ENCODE results near the gene ADAM22. TPM values are rescaled to one million over a fixed set of nuclear protein-coding genes. Genes with fewer than 3 reads are reported as not detected.
"Not testable (repeated sequence)": the region's sequence is repeated elsewhere in the genome, so short reads cannot be mapped to it uniquely, and the experiment has no call there.

The ADAM22 gene
- total RNA-seq, 1 experiment from 2014 or later = 10.0 TPM

DNA sequence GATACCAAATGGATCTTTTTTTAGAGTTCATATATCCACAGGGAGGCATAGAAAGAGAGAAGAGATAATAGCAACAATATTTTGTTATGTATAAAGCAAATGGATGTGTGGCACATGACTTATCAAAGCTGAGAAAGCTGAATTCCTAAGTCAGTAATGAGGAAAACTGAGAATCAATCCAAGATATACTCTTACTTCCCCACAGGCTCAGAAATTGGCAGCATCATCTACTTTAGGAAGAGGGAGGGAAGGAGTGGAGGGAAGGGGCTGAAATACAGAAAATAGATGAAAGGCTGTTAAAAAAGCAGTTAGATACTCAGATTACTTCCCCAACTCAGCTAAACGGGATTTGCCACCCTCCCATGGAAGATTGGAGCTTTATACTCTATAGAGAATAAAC is 222.3 kb downstream of the ADAM22 start:
- no peak overlapping the region for H3K4me2 ChIP-seq (ENCODE audit: low read length)
- H3K9me3 ChIP-seq (ENCODE audit: control insufficient read depth in 1 of 2, insufficient read depth in 1 of 2, low read depth in 1 of 2, low read length in 2 of 2) = 0 out of 4 replicates have a peak, but pooled peaks cover 0 to 5% of the 10 kb centered on the region in 2 experiments
- TF ChIP-seq JUND (IDR thresholded peaks at IDR 0.05) = no peak
- TF ChIP-seq EZH2phosphoT487 (IDR thresholded peaks at IDR 0.05; ENCODE audit: borderline replicate concordance) = no peak
- TF ChIP-seq SRF (IDR thresholded peaks at IDR 0.05; ENCODE audit: low read depth) = no peak
- TF ChIP-seq RAD21 (IDR thresholded peaks at IDR 0.05; ENCODE audit: low read depth) = no peak
- no peak for TF ChIP-seq EZH2 (IDR thresholded peaks at IDR 0.05)
- TF ChIP-seq TCF7L2 (IDR thresholded peaks at IDR 0.05; ENCODE audit: borderline replicate concordance, extremely low read depth, insufficient read depth, insufficient read length) = no peak
- no peak for TF ChIP-seq YY1 (IDR thresholded peaks at IDR 0.05; ENCODE audit: extremely low read depth, insufficient replicate concordance, low read depth, low read length)
- TF ChIP-seq, protein P1, sequence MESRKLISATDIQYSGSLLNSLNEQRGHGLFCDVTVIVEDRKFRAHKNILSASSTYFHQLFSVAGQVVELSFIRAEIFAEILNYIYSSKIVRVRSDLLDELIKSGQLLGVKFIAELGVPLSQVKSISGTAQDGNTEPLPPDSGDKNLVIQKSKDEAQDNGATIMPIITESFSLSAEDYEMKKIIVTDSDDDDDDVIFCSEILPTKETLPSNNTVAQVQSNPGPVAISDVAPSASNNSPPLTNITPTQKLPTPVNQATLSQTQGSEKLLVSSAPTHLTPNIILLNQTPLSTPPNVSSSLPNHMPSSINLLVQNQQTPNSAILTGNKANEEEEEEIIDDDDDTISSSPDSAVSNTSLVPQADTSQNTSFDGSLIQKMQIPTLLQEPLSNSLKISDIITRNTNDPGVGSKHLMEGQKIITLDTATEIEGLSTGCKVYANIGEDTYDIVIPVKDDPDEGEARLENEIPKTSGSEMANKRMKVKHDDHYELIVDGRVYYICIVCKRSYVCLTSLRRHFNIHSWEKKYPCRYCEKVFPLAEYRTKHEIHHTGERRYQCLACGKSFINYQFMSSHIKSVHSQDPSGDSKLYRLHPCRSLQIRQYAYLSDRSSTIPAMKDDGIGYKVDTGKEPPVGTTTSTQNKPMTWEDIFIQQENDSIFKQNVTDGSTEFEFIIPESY (IDR thresholded peaks at IDR 0.05; ENCODE audit: extremely low read depth, insufficient replicate concordance, low read length) = no peak
- TF ChIP-seq, protein P2, sequence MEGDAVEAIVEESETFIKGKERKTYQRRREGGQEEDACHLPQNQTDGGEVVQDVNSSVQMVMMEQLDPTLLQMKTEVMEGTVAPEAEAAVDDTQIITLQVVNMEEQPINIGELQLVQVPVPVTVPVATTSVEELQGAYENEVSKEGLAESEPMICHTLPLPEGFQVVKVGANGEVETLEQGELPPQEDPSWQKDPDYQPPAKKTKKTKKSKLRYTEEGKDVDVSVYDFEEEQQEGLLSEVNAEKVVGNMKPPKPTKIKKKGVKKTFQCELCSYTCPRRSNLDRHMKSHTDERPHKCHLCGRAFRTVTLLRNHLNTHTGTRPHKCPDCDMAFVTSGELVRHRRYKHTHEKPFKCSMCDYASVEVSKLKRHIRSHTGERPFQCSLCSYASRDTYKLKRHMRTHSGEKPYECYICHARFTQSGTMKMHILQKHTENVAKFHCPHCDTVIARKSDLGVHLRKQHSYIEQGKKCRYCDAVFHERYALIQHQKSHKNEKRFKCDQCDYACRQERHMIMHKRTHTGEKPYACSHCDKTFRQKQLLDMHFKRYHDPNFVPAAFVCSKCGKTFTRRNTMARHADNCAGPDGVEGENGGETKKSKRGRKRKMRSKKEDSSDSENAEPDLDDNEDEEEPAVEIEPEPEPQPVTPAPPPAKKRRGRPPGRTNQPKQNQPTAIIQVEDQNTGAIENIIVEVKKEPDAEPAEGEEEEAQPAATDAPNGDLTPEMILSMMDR (IDR thresholded peaks at IDR 0.05 in 2 of 3, conservative IDR thresholded peaks at IDR 0.05 in 1 of 3; ENCODE audit: borderline replicate concordance in 1 of 3, insufficient read depth in 1 of 3, low read depth in 2 of 3, low read length in 2 of 3) = no peak
- TF ChIP-seq, protein P3, sequence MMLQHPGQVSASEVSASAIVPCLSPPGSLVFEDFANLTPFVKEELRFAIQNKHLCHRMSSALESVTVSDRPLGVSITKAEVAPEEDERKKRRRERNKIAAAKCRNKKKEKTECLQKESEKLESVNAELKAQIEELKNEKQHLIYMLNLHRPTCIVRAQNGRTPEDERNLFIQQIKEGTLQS (IDR thresholded peaks at IDR 0.05) = no peak
- TF ChIP-seq POLR2A (IDR thresholded peaks at IDR 0.05; ENCODE audit: borderline replicate concordance, extremely low read depth, insufficient read depth, insufficient read length) = no peak
- ChIA-PET CTCF (no interaction called here), POLR2A (no interaction called here), RAD21 (ENCODE audit: low non-redundant PET in 1 of 2, low total read pairs in 2 of 2, uncharacterized antibody in 2 of 2, unreplicated experiment in 2 of 2) (no interaction called here)
- intact Hi-C loops (cut with micrococcal nuclease) = no loop called here
- H4K20me1 ChIP-seq (ENCODE audit: insufficient read depth) = no peaks in the 10 kb centered on the region
- no peak overlapping the region for H3K9ac ChIP-seq (ENCODE audit: low read length)
- no peaks in the 10 kb centered on the region for H3K9me2 ChIP-seq (ENCODE audit: insufficient read depth)
- no peak overlapping the region for H3K4me3 ChIP-seq (replicated peaks in 1 of 2; ENCODE audit: low read depth in 1 of 2, low read length in 2 of 2)
- H3K36me3 ChIP-seq (ENCODE audit: control insufficient read depth in 1 of 2, insufficient read depth in 2 of 2, low read length in 2 of 2) = no peaks in the 10 kb centered on the region
- H3K4me1 ChIP-seq (ENCODE audit: control insufficient read depth in 1 of 2, insufficient read depth in 2 of 2, low read length in 2 of 2) = no peaks in the 10 kb centered on the region
- H3K27ac ChIP-seq (ENCODE audit: low read depth, low read length) = no peak overlapping the region
- H2AFZ ChIP-seq (ENCODE audit: low read depth, low read length, poor library complexity, severe bottlenecking) = no peak overlapping the region
- H3K79me2 ChIP-seq (ENCODE audit: insufficient read depth, low read length) = no peaks in the 10 kb centered on the region
- no TSS peak for BruUV-seq (replicated peaks)
- no peaks in the 10 kb centered on the region for H3K27me3 ChIP-seq (ENCODE audit: insufficient read depth, low read length)
- no peak for ATAC-seq
- DNase-seq (ENCODE audit: low read depth, low spot score) = no peak

DNA sequence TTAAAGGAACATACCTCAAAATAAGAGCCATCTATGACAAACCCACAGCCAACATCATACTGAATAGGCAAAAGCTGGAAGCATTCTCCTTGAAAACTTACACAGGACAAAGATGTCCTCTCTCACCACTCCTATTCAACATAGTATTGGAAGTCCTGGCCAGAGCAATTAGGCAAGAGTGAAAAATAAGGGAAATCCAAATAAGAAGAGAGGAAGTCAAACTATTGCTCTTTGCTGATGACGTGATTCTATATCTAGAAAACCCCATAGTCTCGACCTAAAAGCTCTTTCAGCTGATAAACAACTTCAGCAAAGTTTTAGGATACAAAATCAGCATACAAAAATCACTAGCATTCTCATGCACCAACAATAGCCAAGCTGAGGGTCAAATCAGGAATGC is 225.7 kb downstream of the ADAM22 start:
- RAD21 ChIA-PET (ENCODE audit: low non-redundant PET in 1 of 2, low total read pairs in 2 of 2, uncharacterized antibody in 2 of 2, unreplicated experiment in 2 of 2); CTCF ChIA-PET; H3K4me1 ChIP-seq (ENCODE audit: control insufficient read depth in 1 of 2, insufficient read depth in 2 of 2, low read length in 2 of 2); intact Hi-C loops (cut with micrococcal nuclease); H3K4me3 ChIP-seq (replicated peaks in 1 of 2; ENCODE audit: low read depth in 1 of 2, low read length in 2 of 2); H4K20me1 ChIP-seq (ENCODE audit: insufficient read depth); H3K9me2 ChIP-seq (ENCODE audit: insufficient read depth); H3K36me3 ChIP-seq (ENCODE audit: control insufficient read depth in 1 of 2, insufficient read depth in 2 of 2, low read length in 2 of 2); H3K9me3 ChIP-seq (ENCODE audit: control insufficient read depth in 1 of 2, insufficient read depth in 1 of 2, low read depth in 1 of 2, low read length in 2 of 2); H3K27me3 ChIP-seq (ENCODE audit: insufficient read depth, low read length); POLR2A ChIA-PET; BruUV-seq (replicated peaks); DNase-seq (ENCODE audit: low read depth, low spot score); H3K27ac ChIP-seq (ENCODE audit: low read depth, low read length); ATAC-seq; H3K79me2 ChIP-seq (ENCODE audit: insufficient read depth, low read length); H3K4me2 ChIP-seq (ENCODE audit: low read length); H3K9ac ChIP-seq (ENCODE audit: low read length); H2AFZ ChIP-seq (ENCODE audit: low read depth, low read length, poor library complexity, severe bottlenecking): not testable (repeated sequence)
